Activated T-helper 17 cell treated with anti-CD3 and anti-CD28 coated beads, Interleukin-2, amount 50 U/mL, for 72 hours (primary cell): ENCODE results near the gene PPTC7. TPM values are rescaled to one million over a fixed set of nuclear protein-coding genes. Genes with fewer than 3 reads are reported as not detected.
"Not testable (repeated sequence)": the region's sequence is repeated elsewhere in the genome, so short reads cannot be mapped to it uniquely, and the experiment has no call there.

ENCODE experiments used
- ATAC-seq: fragments of 150-1000 bp; cut with Tn5 transposase; replicated peaks from 2 replicates; pipeline ENCODE4 v1.10.0; 2021; ENCODE audit warnings: mild to moderate bottlenecking, moderate library complexity
- H3K27ac Mint-ChIP-seq: one replicate; pipeline ENCODE4 v1.8.0; 2022; ENCODE audit warnings: mixed read lengths
- H3K27me3 Mint-ChIP-seq: one replicate; pipeline ENCODE4 v1.8.0; 2022; ENCODE audit warnings: mixed read lengths
- H3K36me3 Mint-ChIP-seq: one replicate; pipeline ENCODE4 v1.8.0; 2022; ENCODE audit warnings: low read depth, mild to moderate bottlenecking, mixed read lengths
- H3K4me1 Mint-ChIP-seq: one replicate; pipeline ENCODE4 v1.8.0; 2022; ENCODE audit warnings: mixed read lengths
- H3K4me3 Mint-ChIP-seq: one replicate; pipeline ENCODE4 v1.8.0; 2022; ENCODE audit warnings: mild to moderate bottlenecking, mixed read lengths
- H3K9me3 Mint-ChIP-seq: one replicate; pipeline ENCODE4 v1.8.0; 2022; ENCODE audit warnings: mixed read lengths
- total RNA-seq, 2 donors: library from RNA; stranded (reverse); gene quantifications; one replicate each; pipeline ENCODE4 v1.2.3, GENCODE V29; 2022

The PPTC7 gene
- total RNA-seq, 2 donors from 2014 or later, result 31.4 to 36.7 TPM

GRCh38 chr12:110560048-110560447, 23.1 kb downstream of the PPTC7 start:
- Mint-ChIP-seq H3K9me3 (peaks cover 4% of the 10 kb centered on the region), H3K27me3 (no peaks in the 10 kb centered on the region), H3K4me3 (no peak overlapping the region), H3K36me3 (peaks cover 13% of the 10 kb centered on the region), H3K27ac (no peak overlapping the region), H3K4me1 (peaks cover 45% of the 10 kb centered on the region)
- ATAC-seq, result no peak

- not testable (repeated sequence) for H3K9me3 Mint-ChIP-seq, ATAC-seq, H3K4me3 Mint-ChIP-seq, H3K27me3 Mint-ChIP-seq, H3K27ac Mint-ChIP-seq
- Mint-ChIP-seq H3K4me1 (peaks cover 46% of the 10 kb centered on the region), H3K36me3 (peaks cover 13% of the 10 kb centered on the region)
Observed at GRCh38 chr12:110558945-110559344, 24.2 kb downstream of the PPTC7 start.

- H3K4me3 Mint-ChIP-seq, result no peak overlapping the region
- H3K4me1 Mint-ChIP-seq, result peaks cover 39% of the 10 kb centered on the region
- no peak for ATAC-seq
- H3K27me3 Mint-ChIP-seq, result no peaks in the 10 kb centered on the region
- peaks cover 17% of the 10 kb centered on the region for H3K36me3 Mint-ChIP-seq
- H3K9me3 Mint-ChIP-seq, result peaks cover 4% of the 10 kb centered on the region
- peak overlapping the region; percentile 69 for H3K27ac Mint-ChIP-seq
Observed at GRCh38 chr12:110557300-110557699, 25.8 kb downstream of the PPTC7 start.

- Mint-ChIP-seq H3K9me3 (peaks cover 4% of the 10 kb centered on the region), H3K36me3 (peaks cover 23% of the 10 kb centered on the region), H3K27ac (no peak overlapping the region), H3K27me3 (no peaks in the 10 kb centered on the region), H3K4me1 (peaks cover 38% of the 10 kb centered on the region), H3K4me3 (no peak overlapping the region)
- no peak for ATAC-seq
Observed at GRCh38 chr12:110556705-110557104, 26.4 kb downstream of the PPTC7 start.

- Mint-ChIP-seq H3K36me3 (peaks cover 32% of the 10 kb centered on the region), H3K4me3 (no peak overlapping the region), H3K27me3 (no peaks in the 10 kb centered on the region), H3K27ac (peak overlapping the region; percentile 81), H3K4me1 (peaks cover 35% of the 10 kb centered on the region), H3K9me3 (peaks cover 4% of the 10 kb centered on the region)
- ATAC-seq, result no peak
Observed at GRCh38 chr12:110555577-110556406, 27.3 kb downstream of the PPTC7 start.

- Mint-ChIP-seq H3K4me1 (peaks cover 41% of the 10 kb centered on the region), H3K27me3 (no peaks in the 10 kb centered on the region), H3K27ac (no peak overlapping the region), H3K9me3 (peaks cover 4% of the 10 kb centered on the region), H3K4me3 (no peak overlapping the region), H3K36me3 (peaks cover 48% of the 10 kb centered on the region)
- no peak for ATAC-seq
Observed at GRCh38 chr12:110554184-110554583, 28.9 kb downstream of the PPTC7 start.

GRCh38 chr12:110550981-110551380, 32.1 kb downstream of the PPTC7 start:
- no peak for ATAC-seq
- no peak overlapping the region for H3K4me3 Mint-ChIP-seq
- H3K4me1 Mint-ChIP-seq, result peaks cover 31% of the 10 kb centered on the region
- no peak overlapping the region for H3K27ac Mint-ChIP-seq
- peaks cover 58% of the 10 kb centered on the region for H3K36me3 Mint-ChIP-seq
- H3K27me3 Mint-ChIP-seq, result no peaks in the 10 kb centered on the region
- H3K9me3 Mint-ChIP-seq, result no peaks in the 10 kb centered on the region

- ATAC-seq, result no peak
- Mint-ChIP-seq H3K4me3 (no peak overlapping the region), H3K9me3 (no peaks in the 10 kb centered on the region), H3K4me1 (peaks cover 25% of the 10 kb centered on the region), H3K36me3 (peaks cover 70% of the 10 kb centered on the region), H3K27me3 (no peaks in the 10 kb centered on the region), H3K27ac (no peak overlapping the region)
Observed at GRCh38 chr12:110549716-110550115, 33.4 kb downstream of the PPTC7 start.

- H3K27ac Mint-ChIP-seq, result no peak overlapping the region
- H3K36me3 Mint-ChIP-seq, result peaks cover 80% of the 10 kb centered on the region
Observed at GRCh38 chr12:110548678-110549077, 34.4 kb downstream of the PPTC7 start.

GRCh38 chr12:110547090-110547489, 36.0 kb downstream of the PPTC7 start:
- H3K36me3 Mint-ChIP-seq, result peaks cover 90% of the 10 kb centered on the region

More at GRCh38 chr12:110548678-110549077, 34.4 kb downstream of the PPTC7 start:
- H3K27me3 Mint-ChIP-seq, result no peaks in the 10 kb centered on the region
- peaks cover 26% of the 10 kb centered on the region for H3K4me1 Mint-ChIP-seq
- ATAC-seq, result peak; percentile 34
- no peaks in the 10 kb centered on the region for H3K9me3 Mint-ChIP-seq
- H3K4me3 Mint-ChIP-seq, result no peak overlapping the region

GRCh38 chr12:110546339-110546738, 36.8 kb downstream of the PPTC7 start:
- H3K4me1 Mint-ChIP-seq, result peaks cover 32% of the 10 kb centered on the region
- H3K9me3 Mint-ChIP-seq, result no peaks in the 10 kb centered on the region
- no peaks in the 10 kb centered on the region for H3K27me3 Mint-ChIP-seq
- no peak overlapping the region for H3K4me3 Mint-ChIP-seq
- peak overlapping the region; percentile 33 for H3K27ac Mint-ChIP-seq
- peaks cover 90% of the 10 kb centered on the region for H3K36me3 Mint-ChIP-seq
- no peak for ATAC-seq

More at GRCh38 chr12:110547090-110547489, 36.0 kb downstream of the PPTC7 start:
- H3K4me3 Mint-ChIP-seq, result no peak overlapping the region
- no peak for ATAC-seq
- peaks cover 32% of the 10 kb centered on the region for H3K4me1 Mint-ChIP-seq
- peak overlapping the region; percentile 33 for H3K27ac Mint-ChIP-seq
- no peaks in the 10 kb centered on the region for H3K27me3 Mint-ChIP-seq
- H3K9me3 Mint-ChIP-seq, result no peaks in the 10 kb centered on the region

GRCh38 chr12:110545812-110546211, 37.3 kb downstream of the PPTC7 start:
- Mint-ChIP-seq H3K36me3 (peaks cover 90% of the 10 kb centered on the region), H3K27ac (peak overlapping the region; percentile 43)

GRCh38 chr12:110545259-110545658, 37.9 kb downstream of the PPTC7 start:
- not testable (repeated sequence) for ATAC-seq, H3K9me3 Mint-ChIP-seq, H3K4me3 Mint-ChIP-seq, H3K27me3 Mint-ChIP-seq
- Mint-ChIP-seq H3K4me1 (peaks cover 32% of the 10 kb centered on the region), H3K36me3 (peaks cover 90% of the 10 kb centered on the region), H3K27ac (peak overlapping the region; percentile 43)

More at GRCh38 chr12:110545812-110546211, 37.3 kb downstream of the PPTC7 start:
- ATAC-seq, result no peak
- H3K9me3 Mint-ChIP-seq, result no peaks in the 10 kb centered on the region
- H3K4me1 Mint-ChIP-seq, result peaks cover 32% of the 10 kb centered on the region
- no peak overlapping the region for H3K4me3 Mint-ChIP-seq
- no peaks in the 10 kb centered on the region for H3K27me3 Mint-ChIP-seq

GRCh38 chr12:110543965-110544364, 39.2 kb downstream of the PPTC7 start:
- Mint-ChIP-seq H3K9me3 (no peaks in the 10 kb centered on the region), H3K4me1 (peaks cover 31% of the 10 kb centered on the region), H3K36me3 (peaks cover 90% of the 10 kb centered on the region)

GRCh38 chr12:110543252-110543959, 39.7 kb downstream of the PPTC7 start:
- Mint-ChIP-seq H3K4me1 (peaks cover 34% of the 10 kb centered on the region), H3K27ac (peak overlapping the region; percentile 81), H3K27me3 (no peaks in the 10 kb centered on the region), H3K9me3 (no peaks in the 10 kb centered on the region), H3K36me3 (peaks cover 90% of the 10 kb centered on the region), H3K4me3 (peak overlapping the region; percentile 26)
- peak; percentile 24 for ATAC-seq

More at GRCh38 chr12:110543965-110544364, 39.2 kb downstream of the PPTC7 start:
- Mint-ChIP-seq H3K27me3 (no peaks in the 10 kb centered on the region), H3K4me3 (no peak overlapping the region), H3K27ac (peak overlapping the region; percentile 81)
- no peak for ATAC-seq
